Neural cell (in vitro differentiated cells): ENCODE results near the gene PDC. TPM values are rescaled to one million over a fixed set of nuclear protein-coding genes. Genes with fewer than 3 reads are reported as not detected.
"Not testable (repeated sequence)": the region's sequence is repeated elsewhere in the genome, so short reads cannot be mapped to it uniquely, and the experiment has no call there.

ENCODE experiments used
- H2AFZ ChIP-seq: fragments of 200-600, 300-800 bp; sonication (generic), shearing (Covaris generic); 2 replicates; pipeline ENCODE4 v1.6.0; 2014; ENCODE audit warnings: low read depth, mild to moderate bottlenecking, antibody characterized with exemption, low read length, moderate library complexity
- H3F3A ChIP-seq: fragments of 200-600 bp; shearing (Covaris generic); 2 replicates; pipeline ENCODE4 v1.6.1; 2016; ENCODE audit warnings: mild to moderate bottlenecking, moderate library complexity, mixed read lengths, antibody characterized with exemption, low read length; ENCODE audit not compliant: insufficient read depth, poor library complexity, severe bottlenecking
- H3K27ac ChIP-seq: fragments of 200-600, 300-800 bp; sonication (generic), shearing (Covaris generic); 2 replicates; pipeline ENCODE4 v1.5.1; 2014; ENCODE audit warnings: mild to moderate bottlenecking, low read length, moderate library complexity
- H3K27me3 ChIP-seq: fragments of 300-800, 200-600 bp; sonication (generic), shearing (Covaris generic); 2 replicates; pipeline ENCODE4 v1.6.0; 2014; ENCODE audit warnings: mild to moderate bottlenecking, low read depth, low read length, moderate library complexity; ENCODE audit not compliant: insufficient read depth
- H3K36me3 ChIP-seq: fragments of 300-800, 200-600 bp; sonication (generic), shearing (Covaris generic); 2 replicates; pipeline ENCODE4 v1.5.1; 2014; ENCODE audit warnings: mild to moderate bottlenecking, antibody characterized with exemption, low read length, moderate library complexity; ENCODE audit not compliant: insufficient read depth
- H3K4me2 ChIP-seq: fragments of 300-800, 200-600 bp; sonication (generic), shearing (Covaris generic); 2 replicates; pipeline ENCODE4 v1.6.0; 2014; ENCODE audit warnings: mild to moderate bottlenecking, low read length
- H3K4me3 ChIP-seq: fragments of 300-800, 200-600 bp; sonication (generic), shearing (Covaris generic); 2 replicates; pipeline ENCODE4 v1.5.1; 2014; ENCODE audit warnings: mild to moderate bottlenecking, low read length, moderate library complexity
- H3K79me2 ChIP-seq: fragments of 200-600 bp; shearing (Covaris generic); replicated peaks from 2 replicates; pipeline ENCODE4 v1.6.0; 2014; ENCODE audit warnings: mild to moderate bottlenecking, low read length, moderate library complexity; ENCODE audit not compliant: insufficient read depth
- H3K9ac ChIP-seq: fragments of 300-800, 200-600 bp; sonication (generic), shearing (Covaris generic); 2 replicates; pipeline ENCODE4 v1.6.1; 2016; ENCODE audit warnings: mild to moderate bottlenecking, low read length, mixed read lengths
- H3K9me2 ChIP-seq: fragments of 200-600 bp; shearing (Covaris generic); 2 replicates; pipeline ENCODE4 v1.6.1; 2016; ENCODE audit warnings: mild to moderate bottlenecking, low read length, mixed read lengths; ENCODE audit not compliant: insufficient read depth
- H3K9me3 ChIP-seq: fragments of 200-600, 300-800 bp; sonication (generic), shearing (Covaris generic); 2 replicates; pipeline ENCODE4 v1.6.1; 2016; ENCODE audit warnings: mild to moderate bottlenecking, mixed run types, low read length, moderate library complexity, mixed read lengths
- H4K20me1 ChIP-seq: fragments of 200-600 bp; shearing (Covaris generic); 2 replicates; pipeline ENCODE4 v1.6.1; 2016; ENCODE audit warnings: mild to moderate bottlenecking, mixed run types; ENCODE audit not compliant: insufficient read depth
- CTCF ChIP-seq: fragments of 450-650 bp; IDR thresholded peaks from 2 replicates; pipeline ENCODE4 v1.5.1; 2014; ENCODE audit warnings: antibody characterized with exemption, mild to moderate bottlenecking, moderate library complexity; ENCODE audit not compliant: poor library complexity, severe bottlenecking
- EP300 ChIP-seq: fragments of 450-650 bp; conservative IDR thresholded peaks from 2 replicates; pipeline ENCODE4 v1.6.1; 2014; ENCODE audit warnings: antibody characterized with exemption, mild to moderate bottlenecking, moderate library complexity; ENCODE audit not compliant: poor library complexity, severe bottlenecking
- EZH2 ChIP-seq: fragments of 200-600, 300-800 bp; shearing (Covaris generic), sonication (generic); IDR thresholded peaks from 2 replicates; pipeline ENCODE4 v1.6.1; 2014; ENCODE audit warnings: antibody characterized with exemption, low read length, borderline replicate concordance, mild to moderate bottlenecking; ENCODE audit not compliant: insufficient read depth, poor library complexity, severe bottlenecking
- MXI1 ChIP-seq: fragments of 450-650 bp; conservative IDR thresholded peaks from 2 replicates; pipeline ENCODE4 v1.6.1; 2014; ENCODE audit warnings: antibody characterized with exemption, mild to moderate bottlenecking; ENCODE audit not compliant: poor library complexity, severe bottlenecking
- POLR2AphosphoS5 ChIP-seq: IDR thresholded peaks from 2 replicates; pipeline ENCODE4 v1.6.1; 2012
- RAD21 ChIP-seq: fragments of 450-650 bp; conservative IDR thresholded peaks from 2 replicates; pipeline ENCODE4 v1.6.1; 2014; ENCODE audit warnings: antibody characterized with exemption, mild to moderate bottlenecking, moderate library complexity
- REST ChIP-seq: IDR thresholded peaks from 2 replicates; pipeline ENCODE4 v1.6.1; 2012; ENCODE audit warnings: borderline replicate concordance
- SMC3 ChIP-seq: fragments of 450-650 bp; conservative IDR thresholded peaks from 2 replicates; pipeline ENCODE4 v1.6.1; 2014; ENCODE audit warnings: antibody characterized with exemption, mild to moderate bottlenecking, moderate library complexity; ENCODE audit not compliant: poor library complexity
- TAF1 ChIP-seq: IDR thresholded peaks from 2 replicates; pipeline ENCODE4 v1.6.1; 2012; ENCODE audit warnings: low read depth
- polyA plus RNA-seq: library from polyadenylated mRNA; depleted of rRNA; stranded (reverse); fragments of >200 nt; gene quantifications from 2 replicates; pipeline ENCODE4 v1.2.3, GENCODE V29; 2014

The PDC gene
- polyA plus RNA-seq, 1 donor from 2014 or later = not detected

GRCh38 chr1:186474208-186474607, 13.3 kb upstream of the PDC start:
- H3K9ac ChIP-seq = no peak overlapping the region
- H4K20me1 ChIP-seq = no peaks in the 10 kb centered on the region
- no peak overlapping the region for H3K4me2 ChIP-seq
- no peak overlapping the region for H2AFZ ChIP-seq
- no peaks in the 10 kb centered on the region for H3K9me3 ChIP-seq
- H3K9me2 ChIP-seq = peaks cover 3% of the 10 kb centered on the region
- no peak overlapping the region for H3K4me3 ChIP-seq
- no peak for TF ChIP-seq EZH2
- TF ChIP-seq SMC3 = no peak
- TF ChIP-seq CTCF = no peak
- no peak for TF ChIP-seq RAD21
- no peak for TF ChIP-seq POLR2AphosphoS5
- TF ChIP-seq MXI1 = no peak
- no peaks in the 10 kb centered on the region for H3K36me3 ChIP-seq
- H3K27ac ChIP-seq = no peak overlapping the region
- H3F3A ChIP-seq = no peaks in the 10 kb centered on the region
- no peaks in the 10 kb centered on the region for H3K27me3 ChIP-seq
- H3K79me2 ChIP-seq = no peaks in the 10 kb centered on the region

GRCh38 chr1:186473047-186473446, 12.1 kb upstream of the PDC start:
- Histone ChIP-seq H3K9me2 (peaks cover 3% of the 10 kb centered on the region), H3F3A (no peaks in the 10 kb centered on the region), H4K20me1 (no peaks in the 10 kb centered on the region), H3K9ac (no peak overlapping the region), H3K4me3 (no peak overlapping the region), H2AFZ (no peak overlapping the region), H3K79me2 (no peaks in the 10 kb centered on the region), H3K27me3 (no peaks in the 10 kb centered on the region), H3K27ac (no peak overlapping the region), H3K9me3 (no peaks in the 10 kb centered on the region), H3K36me3 (no peaks in the 10 kb centered on the region), H3K4me2 (no peak overlapping the region)
- TF ChIP-seq EZH2 = no peak
- no peak for TF ChIP-seq EP300

- no peaks in the 10 kb centered on the region for H3K36me3 ChIP-seq
- H3K4me2 ChIP-seq = no peak overlapping the region
- H2AFZ ChIP-seq = no peak overlapping the region
- no peak overlapping the region for H3K27ac ChIP-seq
- H3K79me2 ChIP-seq = no peaks in the 10 kb centered on the region
- no peaks in the 10 kb centered on the region for H3K9me2 ChIP-seq
- no peak overlapping the region for H3K9ac ChIP-seq
- H4K20me1 ChIP-seq = no peaks in the 10 kb centered on the region
- TF ChIP-seq TAF1 = no peak
- no peak for TF ChIP-seq EP300
- TF ChIP-seq REST = no peak
- TF ChIP-seq POLR2AphosphoS5 = no peak
- TF ChIP-seq CTCF = no peak
- no peaks in the 10 kb centered on the region for H3F3A ChIP-seq
- no peaks in the 10 kb centered on the region for H3K9me3 ChIP-seq
- H3K27me3 ChIP-seq = no peaks in the 10 kb centered on the region
- H3K4me3 ChIP-seq = no peak overlapping the region
Measured at GRCh38 chr1:186465946-186466345, 5.0 kb upstream of the PDC start.

GRCh38 chr1:186465491-186465890, 4.6 kb upstream of the PDC start:
- H3K9me3 ChIP-seq, H3K9ac ChIP-seq, H3F3A ChIP-seq, H3K4me3 ChIP-seq, H2AFZ ChIP-seq, H3K79me2 ChIP-seq, H3K36me3 ChIP-seq, H3K27ac ChIP-seq, H3K9me2 ChIP-seq, H3K4me2 ChIP-seq, H4K20me1 ChIP-seq, H3K27me3 ChIP-seq: not testable (repeated sequence)
